ENCODE data around the gene DUOX2.

Gene DUOX2

GRCh38 chr15:45151998-45152828 is 38.2 kb upstream of the DUOX2 start:
- TF ChIP-seq CTCF (IDR thresholded peaks at IDR 0.05): no peak

- no peak for TF ChIP-seq CTCF (IDR thresholded peaks at IDR 0.05)
Observed at GRCh38 chr15:45150997-45151396, 37.0 kb upstream of the DUOX2 start.

- TF ChIP-seq CTCF (IDR thresholded peaks at IDR 0.05): no peak
Observed at GRCh38 chr15:45150481-45150880, 36.5 kb upstream of the DUOX2 start.

GRCh38 chr15:45149060-45149459 is 35.1 kb upstream of the DUOX2 start:
- no peak for TF ChIP-seq CTCF (IDR thresholded peaks at IDR 0.05)

- TF ChIP-seq CTCF (IDR thresholded peaks at IDR 0.05): no peak
Observed at GRCh38 chr15:45148076-45149059, 34.4 kb upstream of the DUOX2 start.

- TF ChIP-seq CTCF (IDR thresholded peaks at IDR 0.05): no peak
Observed at GRCh38 chr15:45147606-45148005, 33.6 kb upstream of the DUOX2 start.

- no peak for TF ChIP-seq CTCF (IDR thresholded peaks at IDR 0.05)
Observed at GRCh38 chr15:45146405-45146804, 32.4 kb upstream of the DUOX2 start.
